MCF 10A (cell line): ENCODE data around the gene KLHL22. TPM values are rescaled to one million over a fixed set of nuclear protein-coding genes. Genes with fewer than 3 reads are reported as not detected.
"Not testable (repeated sequence)": the region's sequence is repeated elsewhere in the genome, so short reads cannot be mapped to it uniquely, and the experiment has no call there.

Experiments
- BruUV-seq: library from RNA; stranded (reverse); fragments of 400-500 nt; replicated peaks from 2 replicates; lab custom pipeline; 2021; lab: Mats Ljungman, UMichigan
- CTCF ChIA-PET: fragments of 300-600 bp; sonication (Branson Sonifier 250); formaldehyde crosslinking; extraction: SDS; loops from one replicate; lab custom pipeline; 2021; ENCODE audit warnings: antibody characterized with exemption, inconsistent platforms; lab: Yijun Ruan, JAX
- POLR2A ChIA-PET: fragments of 300-600, 350-650 bp; sonication (Branson Sonifier 250); formaldehyde crosslinking; extraction: SDS; loops from one replicate; lab custom pipeline; 2020; ENCODE audit warnings: antibody characterized with exemption, inconsistent platforms; lab: Yijun Ruan, JAX
- DNase-seq: peaks from one replicate; pipeline ENCODE4 v3.0.0-alpha.2; 2018; ENCODE audit not compliant: unreplicated experiment
- H3K27ac Mint-ChIP-seq: one replicate; pipeline ENCODE4 v1.8.0; 2022; ENCODE audit warnings: mild to moderate bottlenecking, low read depth, mixed read lengths; ENCODE audit not compliant: unreplicated experiment
- H3K27me3 Mint-ChIP-seq: one replicate; pipeline ENCODE4 v1.8.0; 2022; ENCODE audit warnings: mixed read lengths; ENCODE audit not compliant: insufficient read depth, unreplicated experiment
- H3K36me3 Mint-ChIP-seq: one replicate; pipeline ENCODE4 v1.8.0; 2022; ENCODE audit warnings: mild to moderate bottlenecking, moderate library complexity, mixed read lengths; ENCODE audit not compliant: insufficient read depth, unreplicated experiment
- H3K4me1 Mint-ChIP-seq: one replicate; pipeline ENCODE4 v1.8.0; 2022; ENCODE audit warnings: mixed read lengths; ENCODE audit not compliant: insufficient read depth, unreplicated experiment
- H3K4me3 Mint-ChIP-seq: one replicate; pipeline ENCODE4 v1.8.0; 2022; ENCODE audit warnings: mild to moderate bottlenecking, moderate library complexity, mixed read lengths; ENCODE audit not compliant: unreplicated experiment
- H3K9me3 Mint-ChIP-seq: one replicate; pipeline ENCODE4 v1.8.0; 2022; ENCODE audit warnings: mixed read lengths; ENCODE audit not compliant: unreplicated experiment
- intact Hi-C: fragments of 100-400 bp; cut with micrococcal nuclease; formaldehyde crosslinking; loops from 2 replicates; pipeline ENCODE4 v1.14.1; 2022
- total RNA-seq: library from RNA; stranded (reverse); gene quantifications from 2 replicates; pipeline ENCODE4 v1.2.3, GENCODE V29; 2022
- TF ChIP-seq, protein P1 (sequence below): fragments of 200-600 bp; IDR thresholded peaks from one replicate; pipeline ENCODE4 v1.8.0; 2022; ENCODE audit warnings: antibody characterized with exemption, mild to moderate bottlenecking; ENCODE audit not compliant: unreplicated experiment

Gene KLHL22
- total RNA-seq, 1 experiment from 2014 or later, result 14.7 TPM

DNA sequence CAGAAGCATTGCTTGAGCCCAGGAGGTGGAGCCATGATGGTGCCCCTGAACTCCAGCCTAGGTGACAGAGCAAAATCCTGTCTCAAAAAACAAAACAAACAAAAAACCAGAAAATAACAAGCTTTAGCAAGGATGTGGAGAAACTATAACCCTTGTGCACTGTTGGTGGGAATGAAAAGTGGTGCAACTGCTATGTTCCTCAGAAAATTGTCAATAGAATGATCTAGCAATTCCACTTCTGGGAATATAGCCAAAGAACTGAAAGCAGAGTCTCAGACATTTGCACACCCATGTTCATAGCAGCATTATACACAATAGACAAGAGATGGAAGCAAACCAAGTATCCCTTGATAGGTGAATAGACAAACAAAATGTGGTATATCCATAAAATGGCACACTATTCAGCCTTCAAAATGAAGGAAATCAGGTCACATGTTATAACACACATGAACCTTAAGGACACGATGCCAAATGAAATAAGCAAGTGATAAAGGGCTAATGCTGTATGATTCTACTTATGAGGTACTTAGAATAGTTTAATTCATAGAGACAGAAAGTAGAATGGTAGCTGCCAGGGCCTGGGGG, 15.9 kb downstream of the KLHL22 start:
- no peaks in the 10 kb centered on the region for H3K27me3 Mint-ChIP-seq
- no peaks in the 10 kb centered on the region for H3K4me1 Mint-ChIP-seq
- TF ChIP-seq, protein P1, sequence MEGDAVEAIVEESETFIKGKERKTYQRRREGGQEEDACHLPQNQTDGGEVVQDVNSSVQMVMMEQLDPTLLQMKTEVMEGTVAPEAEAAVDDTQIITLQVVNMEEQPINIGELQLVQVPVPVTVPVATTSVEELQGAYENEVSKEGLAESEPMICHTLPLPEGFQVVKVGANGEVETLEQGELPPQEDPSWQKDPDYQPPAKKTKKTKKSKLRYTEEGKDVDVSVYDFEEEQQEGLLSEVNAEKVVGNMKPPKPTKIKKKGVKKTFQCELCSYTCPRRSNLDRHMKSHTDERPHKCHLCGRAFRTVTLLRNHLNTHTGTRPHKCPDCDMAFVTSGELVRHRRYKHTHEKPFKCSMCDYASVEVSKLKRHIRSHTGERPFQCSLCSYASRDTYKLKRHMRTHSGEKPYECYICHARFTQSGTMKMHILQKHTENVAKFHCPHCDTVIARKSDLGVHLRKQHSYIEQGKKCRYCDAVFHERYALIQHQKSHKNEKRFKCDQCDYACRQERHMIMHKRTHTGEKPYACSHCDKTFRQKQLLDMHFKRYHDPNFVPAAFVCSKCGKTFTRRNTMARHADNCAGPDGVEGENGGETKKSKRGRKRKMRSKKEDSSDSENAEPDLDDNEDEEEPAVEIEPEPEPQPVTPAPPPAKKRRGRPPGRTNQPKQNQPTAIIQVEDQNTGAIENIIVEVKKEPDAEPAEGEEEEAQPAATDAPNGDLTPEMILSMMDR, result no peak
- intact Hi-C loops, result no loop called here
- CTCF ChIA-PET, result no interaction called here
- H3K36me3 Mint-ChIP-seq, result peaks cover 22% of the 10 kb centered on the region
- POLR2A ChIA-PET, result no interaction called here
- DNase-seq, result no peak
- H3K9me3 Mint-ChIP-seq, result no peaks in the 10 kb centered on the region
- H3K4me3 Mint-ChIP-seq, result no peak overlapping the region
- H3K27ac Mint-ChIP-seq, result no peak overlapping the region
- BruUV-seq, result no TSS peak

DNA sequence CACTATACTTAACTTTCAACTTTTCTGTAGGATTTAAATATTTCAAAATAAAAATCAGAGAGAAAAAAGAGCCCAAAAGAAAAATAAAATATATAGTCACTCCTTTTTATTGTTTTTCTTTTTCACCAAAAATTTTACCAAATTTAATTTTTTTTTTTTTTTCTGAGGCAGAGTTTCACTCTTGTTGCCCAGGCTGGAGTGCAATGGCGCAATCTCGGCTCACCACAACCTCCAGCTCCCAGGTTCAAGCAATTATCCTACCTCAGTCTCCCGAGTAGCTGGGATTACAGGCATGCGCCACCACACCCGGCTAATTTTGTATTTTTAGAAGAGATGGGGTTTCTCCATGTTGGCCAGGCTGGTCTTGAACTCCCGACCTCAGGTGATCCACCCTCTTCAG, 17.5 kb downstream of the KLHL22 start:
- H3K27me3 Mint-ChIP-seq, intact Hi-C loops, CTCF ChIA-PET, H3K27ac Mint-ChIP-seq, POLR2A ChIA-PET, H3K9me3 Mint-ChIP-seq, H3K4me1 Mint-ChIP-seq, BruUV-seq, H3K4me3 Mint-ChIP-seq, DNase-seq: not testable (repeated sequence)
- peaks cover 22% of the 10 kb centered on the region for H3K36me3 Mint-ChIP-seq

DNA sequence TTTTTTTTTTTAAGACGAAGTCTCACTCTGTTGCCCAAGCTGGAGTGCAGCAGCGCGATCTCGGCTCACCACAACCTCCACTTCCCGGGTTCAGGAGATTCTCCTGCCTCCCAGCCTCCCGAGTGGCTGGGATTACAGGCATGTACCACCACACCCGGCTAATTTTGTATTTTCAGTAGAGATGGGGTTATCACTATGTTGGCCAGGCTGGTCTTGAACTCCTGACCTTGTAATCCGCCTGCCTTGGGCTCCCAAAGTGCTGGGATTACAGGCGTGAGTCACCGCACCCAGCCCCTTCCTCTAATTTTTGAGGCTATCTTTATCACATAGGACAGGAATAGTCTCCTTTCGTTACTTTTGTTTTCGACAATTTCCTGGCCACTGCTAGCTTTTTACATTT, 20.0 kb downstream of the KLHL22 start:
- peaks cover 20% of the 10 kb centered on the region for H3K36me3 Mint-ChIP-seq
- H3K4me3 Mint-ChIP-seq, BruUV-seq, H3K27me3 Mint-ChIP-seq, intact Hi-C loops, DNase-seq, H3K27ac Mint-ChIP-seq, H3K9me3 Mint-ChIP-seq, H3K4me1 Mint-ChIP-seq: not testable (repeated sequence)
- CTCF ChIA-PET, result interaction anchor here (0.7 kb wide), 1 partner anchor 1019 kb away, joined by 3 read pairs; no protein-coding TSS in a partner anchor
- POLR2A ChIA-PET, result interaction anchor here (0.7 kb wide), 1 partner anchor 18 kb away, joined by 3 read pairs; no protein-coding TSS in a partner anchor

DNA sequence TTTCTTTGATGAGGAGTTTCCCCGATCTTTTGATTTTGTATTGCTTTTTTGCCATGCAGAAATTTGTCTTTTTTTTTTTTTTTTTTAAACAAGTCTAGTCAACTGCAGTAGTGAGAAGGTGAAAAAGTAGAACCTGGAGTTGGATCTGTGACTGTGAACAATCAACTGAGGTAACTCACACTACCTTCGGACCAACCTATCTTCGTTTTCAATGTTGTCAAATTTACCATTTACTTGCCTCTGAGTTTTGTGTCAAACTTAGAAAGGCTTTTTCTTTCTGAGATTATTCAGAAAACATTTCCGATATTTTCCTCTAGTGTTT, 20.5 kb downstream of the KLHL22 start:
- H3K27me3 Mint-ChIP-seq, result no peaks in the 10 kb centered on the region
- TF ChIP-seq, protein P1, result no peak

DNA sequence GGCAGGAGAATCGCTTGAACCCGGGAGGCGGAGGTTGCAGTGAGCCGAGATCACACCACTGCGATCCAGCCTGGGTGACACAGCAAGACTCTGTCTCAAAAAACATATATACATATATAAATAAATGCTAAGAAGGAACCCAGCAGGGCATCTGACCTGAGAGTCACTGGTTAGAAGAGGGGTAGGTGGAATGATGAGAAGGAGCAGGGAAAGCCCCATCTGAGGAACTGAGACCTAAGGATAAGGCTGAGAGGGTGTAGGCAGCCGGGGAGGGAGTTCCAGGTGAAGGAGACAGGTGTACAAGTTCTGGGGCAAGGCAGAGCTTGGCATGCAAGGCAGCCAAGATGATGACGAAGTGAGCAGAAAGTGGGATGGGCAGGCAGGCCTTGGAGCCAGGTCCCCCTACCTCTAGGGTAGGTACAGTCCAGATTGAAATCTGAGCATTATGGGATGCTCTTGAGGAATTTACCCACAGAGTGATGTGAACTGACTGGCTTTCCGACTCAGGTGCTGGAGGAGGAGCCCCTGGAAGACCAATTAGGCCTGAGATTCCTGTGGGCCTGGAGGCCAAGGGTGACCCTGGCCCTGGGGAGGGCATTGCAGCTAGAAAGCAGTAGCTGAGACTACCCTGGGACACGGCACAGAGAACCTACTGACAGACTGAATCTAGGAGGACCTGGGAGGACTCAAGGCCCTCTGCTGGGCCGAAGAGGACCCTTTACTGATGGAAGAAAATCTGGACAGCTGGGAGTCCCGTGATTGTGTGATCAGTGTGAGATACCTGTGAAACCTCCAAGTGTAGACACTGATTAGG, 22.8 kb downstream of the KLHL22 start:
- H3K27me3 Mint-ChIP-seq, result no peaks in the 10 kb centered on the region
- BruUV-seq, result no TSS peak
- no peak for DNase-seq
- H3K36me3 Mint-ChIP-seq, result peaks cover 15% of the 10 kb centered on the region
- CTCF ChIA-PET, result interaction anchor here (0.5 to 1.9 kb wide), 4 partner anchors 9 to 116 kb away, joined by 3 to 8 read pairs (median 4); no protein-coding TSS in a partner anchor
- TF ChIP-seq, protein P1, result no peak
- H3K9me3 Mint-ChIP-seq, result no peaks in the 10 kb centered on the region
- intact Hi-C loops, result no loop called here
- POLR2A ChIA-PET, result interaction anchor here (0.6 kb wide), 1 partner anchor 49 kb away, joined by 3 read pairs; no protein-coding TSS in a partner anchor
- H3K27ac Mint-ChIP-seq, result no peak overlapping the region
- no peaks in the 10 kb centered on the region for H3K4me1 Mint-ChIP-seq
- no peak overlapping the region for H3K4me3 Mint-ChIP-seq

More for the DNA sequence above, 20.5 kb downstream of the KLHL22 start:
- no peak for DNase-seq
- H3K36me3 Mint-ChIP-seq, result peaks cover 21% of the 10 kb centered on the region
- intact Hi-C loops, result no loop called here
- no peak overlapping the region for H3K27ac Mint-ChIP-seq
- no peaks in the 10 kb centered on the region for H3K9me3 Mint-ChIP-seq
- no TSS peak for BruUV-seq
- no peak overlapping the region for H3K4me3 Mint-ChIP-seq
- H3K4me1 Mint-ChIP-seq, result no peaks in the 10 kb centered on the region
- POLR2A ChIA-PET, result no interaction called here
- CTCF ChIA-PET, result interaction anchor here (1.9 kb wide), 1 partner anchor 11 kb away, joined by 8 read pairs; no protein-coding TSS in a partner anchor
